H1 (cell line): ENCODE results near the gene ARHGAP26.

Experiments used
- SIRT6 ChIP-seq: IDR thresholded peaks from one replicate; pipeline ENCODE4 v1.7.1; 2012; ENCODE audit warnings: low read length, inconsistent platforms
- SP1 ChIP-seq: IDR thresholded peaks from 2 replicates; pipeline ENCODE4 v1.6.1; 2011; ENCODE audit warnings: low read depth, low read length
- TF ChIP-seq, protein P1 (sequence below): IDR thresholded peaks from 2 replicates; pipeline ENCODE4 v1.6.1; 2012; ENCODE audit warnings: inconsistent platforms
- TF ChIP-seq, protein P2 (sequence below), 3 experiments: IDR thresholded peaks; 1 replicate in 2 of 3; 2 replicates in 1 of 3; pipeline versions ENCODE4 v1.5.1 to v1.6.1; 2011; ENCODE audit warnings: low read length in 3 of 3, mild to moderate bottlenecking in 3 of 3, inconsistent platforms in 2 of 3, low read depth in 1 of 3, moderate library complexity in 1 of 3; ENCODE audit not compliant: insufficient read depth in 1 of 3; ENCODE audit errors: control extremely low read depth in 1 of 3

DNA sequence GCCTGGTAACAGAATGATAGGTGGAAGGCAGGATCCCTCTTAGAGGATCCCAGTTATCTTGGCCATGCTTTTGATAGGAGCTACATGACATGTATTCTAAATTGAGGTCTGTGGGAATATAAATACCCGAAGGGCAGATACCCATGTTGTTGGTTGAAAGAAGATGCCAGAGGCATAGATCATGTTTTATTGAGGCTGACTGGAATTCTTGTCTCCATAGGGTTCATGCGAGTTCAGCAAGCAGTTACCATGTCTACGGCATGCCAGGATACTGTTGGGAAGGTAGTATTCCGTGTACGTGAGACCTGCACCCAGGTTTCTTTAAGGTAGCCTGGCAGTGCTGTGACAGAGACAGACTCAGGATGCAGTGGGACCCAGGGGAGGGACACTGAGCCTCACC is 402.6 kb downstream of the ARHGAP26 start:
- TF ChIP-seq, protein P1, sequence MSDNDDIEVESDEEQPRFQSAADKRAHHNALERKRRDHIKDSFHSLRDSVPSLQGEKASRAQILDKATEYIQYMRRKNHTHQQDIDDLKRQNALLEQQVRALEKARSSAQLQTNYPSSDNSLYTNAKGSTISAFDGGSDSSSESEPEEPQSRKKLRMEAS: no peak
- TF ChIP-seq SP1 (no peak), SIRT6 (no peak)
- TF ChIP-seq, protein P2, sequence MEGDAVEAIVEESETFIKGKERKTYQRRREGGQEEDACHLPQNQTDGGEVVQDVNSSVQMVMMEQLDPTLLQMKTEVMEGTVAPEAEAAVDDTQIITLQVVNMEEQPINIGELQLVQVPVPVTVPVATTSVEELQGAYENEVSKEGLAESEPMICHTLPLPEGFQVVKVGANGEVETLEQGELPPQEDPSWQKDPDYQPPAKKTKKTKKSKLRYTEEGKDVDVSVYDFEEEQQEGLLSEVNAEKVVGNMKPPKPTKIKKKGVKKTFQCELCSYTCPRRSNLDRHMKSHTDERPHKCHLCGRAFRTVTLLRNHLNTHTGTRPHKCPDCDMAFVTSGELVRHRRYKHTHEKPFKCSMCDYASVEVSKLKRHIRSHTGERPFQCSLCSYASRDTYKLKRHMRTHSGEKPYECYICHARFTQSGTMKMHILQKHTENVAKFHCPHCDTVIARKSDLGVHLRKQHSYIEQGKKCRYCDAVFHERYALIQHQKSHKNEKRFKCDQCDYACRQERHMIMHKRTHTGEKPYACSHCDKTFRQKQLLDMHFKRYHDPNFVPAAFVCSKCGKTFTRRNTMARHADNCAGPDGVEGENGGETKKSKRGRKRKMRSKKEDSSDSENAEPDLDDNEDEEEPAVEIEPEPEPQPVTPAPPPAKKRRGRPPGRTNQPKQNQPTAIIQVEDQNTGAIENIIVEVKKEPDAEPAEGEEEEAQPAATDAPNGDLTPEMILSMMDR (IDR thresholded peaks at IDR 0.05; ENCODE audit: control extremely low read depth in 1 of 3, insufficient read depth in 1 of 3, low read depth in 1 of 3, low read length in 3 of 3): no peak
